DND-41 (cell line): ENCODE measurements around the gene UBE2E1.

Experiments
- EZH2 ChIP-seq: IDR thresholded peaks from 3 replicates; pipeline ENCODE4 v1.6.1; 2012; ENCODE audit warnings: borderline replicate concordance, low read depth, mild to moderate bottlenecking, moderate library complexity, low read length, inconsistent platforms; ENCODE audit not compliant: severe bottlenecking
- TF ChIP-seq, protein P1 (sequence below): IDR thresholded peaks from 2 replicates; pipeline ENCODE4 v1.5.1; 2012; ENCODE audit warnings: borderline replicate concordance, low read length, moderate library complexity, mild to moderate bottlenecking; ENCODE audit not compliant: poor library complexity, severe bottlenecking; ENCODE audit errors: extremely low read depth

DNA sequence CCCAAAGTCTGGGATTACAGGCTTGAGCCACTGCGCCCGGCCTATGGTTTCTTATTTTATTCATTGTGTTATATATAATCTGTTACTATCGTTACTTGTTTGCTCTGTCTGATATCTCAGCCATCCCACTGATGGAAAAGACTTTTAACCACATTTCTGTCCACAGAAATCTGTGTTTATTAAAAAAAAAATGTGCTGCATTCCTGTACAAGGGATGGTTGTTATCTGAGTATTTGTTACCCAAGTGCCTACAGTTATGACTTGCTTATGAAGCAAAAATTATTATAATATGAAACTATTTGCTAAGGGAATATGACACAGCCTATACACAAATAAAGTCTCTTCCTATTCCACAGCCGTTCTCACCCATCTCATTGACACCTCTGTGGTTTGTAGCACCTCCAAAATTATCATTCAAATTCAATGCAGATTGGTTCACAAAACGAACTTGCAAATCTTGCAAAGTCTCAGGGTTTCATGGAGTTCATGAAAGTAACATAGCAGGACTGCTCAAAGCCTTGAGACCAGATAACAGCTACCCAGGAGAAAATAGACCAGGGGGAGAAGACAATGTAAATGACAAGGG lies 47.4 kb upstream of the UBE2E1 start:
- TF ChIP-seq, protein P1, sequence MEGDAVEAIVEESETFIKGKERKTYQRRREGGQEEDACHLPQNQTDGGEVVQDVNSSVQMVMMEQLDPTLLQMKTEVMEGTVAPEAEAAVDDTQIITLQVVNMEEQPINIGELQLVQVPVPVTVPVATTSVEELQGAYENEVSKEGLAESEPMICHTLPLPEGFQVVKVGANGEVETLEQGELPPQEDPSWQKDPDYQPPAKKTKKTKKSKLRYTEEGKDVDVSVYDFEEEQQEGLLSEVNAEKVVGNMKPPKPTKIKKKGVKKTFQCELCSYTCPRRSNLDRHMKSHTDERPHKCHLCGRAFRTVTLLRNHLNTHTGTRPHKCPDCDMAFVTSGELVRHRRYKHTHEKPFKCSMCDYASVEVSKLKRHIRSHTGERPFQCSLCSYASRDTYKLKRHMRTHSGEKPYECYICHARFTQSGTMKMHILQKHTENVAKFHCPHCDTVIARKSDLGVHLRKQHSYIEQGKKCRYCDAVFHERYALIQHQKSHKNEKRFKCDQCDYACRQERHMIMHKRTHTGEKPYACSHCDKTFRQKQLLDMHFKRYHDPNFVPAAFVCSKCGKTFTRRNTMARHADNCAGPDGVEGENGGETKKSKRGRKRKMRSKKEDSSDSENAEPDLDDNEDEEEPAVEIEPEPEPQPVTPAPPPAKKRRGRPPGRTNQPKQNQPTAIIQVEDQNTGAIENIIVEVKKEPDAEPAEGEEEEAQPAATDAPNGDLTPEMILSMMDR: no peak
- TF ChIP-seq EZH2: no peak
